HepG2 (cell line): ENCODE data around the gene YTHDF1. TPM values are rescaled to one million over a fixed set of nuclear protein-coding genes. Genes with fewer than 3 reads are reported as not detected.

Experiments
- AGO1 ChIP-seq: fragments of 200-400 bp; formaldehyde crosslinking; IDR thresholded peaks from 2 replicates; pipeline ENCODE4 v1.6.1; 2017; ENCODE audit warnings: mild to moderate bottlenecking, low read depth, low read length, moderate library complexity; ENCODE audit not compliant: poor library complexity, severe bottlenecking
- ATF7-NPFF ChIP-seq: sonication (generic); formaldehyde crosslinking; IDR thresholded peaks from 2 replicates; pipeline ENCODE4 v1.8.1; 2023; ENCODE audit warnings: mild to moderate bottlenecking, low read depth, missing genetic modification reagents, moderate library complexity
- CCDC6 ChIP-seq: sonication (generic); formaldehyde crosslinking; IDR thresholded peaks from 2 replicates; pipeline ENCODE4 v1.8.1; 2022; ENCODE audit warnings: mild to moderate bottlenecking, missing genetic modification reagents, moderate library complexity
- CEBPZ ChIP-seq: IDR thresholded peaks from 2 replicates; pipeline ENCODE4 v1.6.1; 2012; ENCODE audit warnings: low read length, improper control_type of control experiment
- NFRKB ChIP-seq: fragments of 450-650 bp; IDR thresholded peaks from 2 replicates; pipeline ENCODE4 v1.6.1; 2017
- SIX1 ChIP-seq: sonication (generic); formaldehyde crosslinking; IDR thresholded peaks from 2 replicates; pipeline ENCODE4 v1.4.0; 2020; ENCODE audit warnings: missing genetic modification reagents, borderline replicate concordance
- YY1 ChIP-seq: IDR thresholded peaks from 2 replicates; pipeline ENCODE4 v1.6.1; 2011; ENCODE audit warnings: low read length, low read depth, moderate library complexity, mild to moderate bottlenecking; ENCODE audit not compliant: insufficient read depth, insufficient replicate concordance
- ZFP82 ChIP-seq: sonication (generic); formaldehyde crosslinking; IDR thresholded peaks from 2 replicates; pipeline ENCODE4 v1.5.1; 2020; ENCODE audit warnings: mild to moderate bottlenecking, missing genetic modification reagents, borderline replicate concordance
- ZFY ChIP-seq: sonication (generic); formaldehyde crosslinking; IDR thresholded peaks from 2 replicates; pipeline ENCODE4 v1.4.0; 2020; ENCODE audit warnings: missing genetic modification reagents
- ZNF572 ChIP-seq: sonication (generic); formaldehyde crosslinking; IDR thresholded peaks from 2 replicates; pipeline ENCODE4 v1.5.1; 2020; ENCODE audit warnings: mild to moderate bottlenecking, missing genetic modification reagents
- ZNF598 ChIP-seq: sonication (generic); formaldehyde crosslinking; IDR thresholded peaks from 2 replicates; pipeline ENCODE4 v1.5.1; 2020; ENCODE audit warnings: mild to moderate bottlenecking, missing genetic modification reagents, borderline replicate concordance
- ZNF674 ChIP-seq: sonication (generic); formaldehyde crosslinking; IDR thresholded peaks from 2 replicates; pipeline ENCODE4 v1.5.0; 2020; ENCODE audit warnings: low read depth, mild to moderate bottlenecking, missing genetic modification reagents
- ZNF720 ChIP-seq: sonication (generic); formaldehyde crosslinking; IDR thresholded peaks from 2 replicates; pipeline ENCODE4 v1.4.0; 2020; ENCODE audit warnings: missing genetic modification reagents
- polyA plus RNA-seq, 8 experiments: library from polyadenylated mRNA; depleted of rRNA in 3 of 8; stranded (reverse) in 7 of 8; unstranded in 1 of 8; fragments of >200 nt; fragmentation: Illumina TruSeq in 4 of 8; extraction: Trizol in 4 of 8; gene quantifications; 2 replicates each; pipeline versions ENCODE4 v1.2.1 to v1.2.3, GENCODE V29; 2011 to 2016; ENCODE audit warnings: low read depth in 4 of 8, missing spikeins in 1 of 8, mixed read lengths in 1 of 8; ENCODE audit not compliant: insufficient read depth in 1 of 8
- total RNA-seq, 5 experiments: library from RNA; depleted of rRNA; stranded (reverse); fragments of >200 nt; fragmentation: Illumina TruSeq; extraction: Trizol; gene quantifications; 2 replicates each; pipeline ENCODE4 v1.2.3, GENCODE V29; 2016; ENCODE audit warnings: low read depth in 1 of 5
- TF ChIP-seq, protein P1 (sequence below): sonication (generic); formaldehyde crosslinking; IDR thresholded peaks from 2 replicates; pipeline ENCODE4 v1.4.0; 2020; ENCODE audit warnings: missing genetic modification reagents
- TF ChIP-seq, protein P2 (sequence below): sonication (generic); formaldehyde crosslinking; IDR thresholded peaks from 2 replicates; pipeline ENCODE4 v1.4.0; 2020; ENCODE audit warnings: missing genetic modification reagents
- TF ChIP-seq, protein P3 (sequence below): sonication (generic); formaldehyde crosslinking; IDR thresholded peaks from 2 replicates; pipeline ENCODE4 v1.4.0; 2020; ENCODE audit warnings: missing genetic modification reagents

Gene YTHDF1
- total and polyA plus RNA-seq, 2 of the 13 experiments (the other 11 are each of a cell fraction or from before 2014, with no cell fraction given): 34.5 to 37.7 TPM

DNA sequence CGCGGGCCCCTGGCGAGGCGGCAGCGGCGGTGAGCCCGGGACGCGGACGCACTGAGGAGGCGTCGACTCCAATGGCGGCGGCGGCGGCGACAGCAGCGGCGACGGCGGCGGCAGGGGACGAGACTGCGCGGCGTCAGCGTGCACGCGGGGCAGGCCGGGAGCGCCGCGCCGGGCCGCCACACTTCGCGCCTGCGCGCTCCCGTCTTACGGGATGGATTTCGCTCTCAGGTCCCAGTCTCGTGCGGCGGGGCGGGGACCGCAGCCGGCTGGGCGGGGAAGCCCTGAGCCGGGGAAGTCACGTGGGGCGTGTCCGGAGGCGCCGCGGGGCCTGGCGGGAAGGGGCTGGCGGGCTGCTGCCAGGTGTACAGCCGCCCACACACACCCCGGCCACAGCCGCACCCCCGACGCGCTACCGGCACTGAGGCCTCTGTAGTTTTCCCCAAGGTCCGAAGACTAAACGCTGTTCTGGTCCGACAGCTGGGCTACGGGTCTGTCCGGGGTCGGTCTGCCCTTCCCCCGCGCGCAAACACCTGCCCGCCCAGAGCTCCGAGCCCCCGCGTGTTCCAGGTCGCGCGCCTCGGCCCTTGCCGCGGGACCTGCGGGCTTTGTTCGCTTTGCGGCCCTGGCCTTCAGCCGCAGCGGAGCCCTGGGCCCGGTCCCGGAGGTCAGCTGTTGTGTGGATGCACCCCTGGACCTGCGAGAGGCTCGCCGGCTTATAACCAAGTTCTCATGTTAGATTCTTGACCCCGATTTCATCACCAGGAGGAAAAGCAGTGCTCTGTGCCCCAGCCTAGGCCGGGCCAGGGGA lies at the start of gene YTHDF1 (continued):
- TF ChIP-seq, protein P1, sequence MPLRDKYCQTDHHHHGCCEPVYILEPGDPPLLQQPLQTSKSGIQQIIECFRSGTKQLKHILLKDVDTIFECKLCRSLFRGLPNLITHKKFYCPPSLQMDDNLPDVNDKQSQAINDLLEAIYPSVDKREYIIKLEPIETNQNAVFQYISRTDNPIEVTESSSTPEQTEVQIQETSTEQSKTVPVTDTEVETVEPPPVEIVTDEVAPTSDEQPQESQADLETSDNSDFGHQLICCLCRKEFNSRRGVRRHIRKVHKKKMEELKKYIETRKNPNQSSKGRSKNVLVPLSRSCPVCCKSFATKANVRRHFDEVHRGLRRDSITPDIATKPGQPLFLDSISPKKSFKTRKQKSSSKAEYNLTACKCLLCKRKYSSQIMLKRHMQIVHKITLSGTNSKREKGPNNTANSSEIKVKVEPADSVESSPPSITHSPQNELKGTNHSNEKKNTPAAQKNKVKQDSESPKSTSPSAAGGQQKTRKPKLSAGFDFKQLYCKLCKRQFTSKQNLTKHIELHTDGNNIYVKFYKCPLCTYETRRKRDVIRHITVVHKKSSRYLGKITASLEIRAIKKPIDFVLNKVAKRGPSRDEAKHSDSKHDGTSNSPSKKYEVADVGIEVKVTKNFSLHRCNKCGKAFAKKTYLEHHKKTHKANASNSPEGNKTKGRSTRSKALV (CRISPR knock-in tag): peak; percentile 87
- no peak for TF ChIP-seq NFRKB
- peak; percentile 92 for TF ChIP-seq ZFY
- peak; percentile 93 for TF ChIP-seq ZNF598
- no peak for TF ChIP-seq ZNF720 (CRISPR knock-in tag)
- TF ChIP-seq ATF7-NPFF (CRISPR knock-in tag): peak; percentile 89
- no peak; the same call in 1 of the 2 replicates for TF ChIP-seq ZNF674 (CRISPR knock-in tag)
- TF ChIP-seq ZFP82 (CRISPR knock-in tag): 0 out of 2 replicates have a peak, but pooled peaks have one; percentile 93
- TF ChIP-seq CEBPZ: no peak
- peak; percentile 92; the same call in 1 of the 2 replicates for TF ChIP-seq ZNF572 (CRISPR knock-in tag)
- TF ChIP-seq, protein P2, sequence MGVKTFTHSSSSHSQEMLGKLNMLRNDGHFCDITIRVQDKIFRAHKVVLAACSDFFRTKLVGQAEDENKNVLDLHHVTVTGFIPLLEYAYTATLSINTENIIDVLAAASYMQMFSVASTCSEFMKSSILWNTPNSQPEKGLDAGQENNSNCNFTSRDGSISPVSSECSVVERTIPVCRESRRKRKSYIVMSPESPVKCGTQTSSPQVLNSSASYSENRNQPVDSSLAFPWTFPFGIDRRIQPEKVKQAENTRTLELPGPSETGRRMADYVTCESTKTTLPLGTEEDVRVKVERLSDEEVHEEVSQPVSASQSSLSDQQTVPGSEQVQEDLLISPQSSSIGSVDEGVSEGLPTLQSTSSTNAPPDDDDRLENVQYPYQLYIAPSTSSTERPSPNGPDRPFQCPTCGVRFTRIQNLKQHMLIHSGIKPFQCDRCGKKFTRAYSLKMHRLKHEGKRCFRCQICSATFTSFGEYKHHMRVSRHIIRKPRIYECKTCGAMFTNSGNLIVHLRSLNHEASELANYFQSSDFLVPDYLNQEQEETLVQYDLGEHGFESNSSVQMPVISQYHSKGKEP (CRISPR knock-in tag): no peak; the same call in 1 of the 2 replicates
- TF ChIP-seq, protein P3, sequence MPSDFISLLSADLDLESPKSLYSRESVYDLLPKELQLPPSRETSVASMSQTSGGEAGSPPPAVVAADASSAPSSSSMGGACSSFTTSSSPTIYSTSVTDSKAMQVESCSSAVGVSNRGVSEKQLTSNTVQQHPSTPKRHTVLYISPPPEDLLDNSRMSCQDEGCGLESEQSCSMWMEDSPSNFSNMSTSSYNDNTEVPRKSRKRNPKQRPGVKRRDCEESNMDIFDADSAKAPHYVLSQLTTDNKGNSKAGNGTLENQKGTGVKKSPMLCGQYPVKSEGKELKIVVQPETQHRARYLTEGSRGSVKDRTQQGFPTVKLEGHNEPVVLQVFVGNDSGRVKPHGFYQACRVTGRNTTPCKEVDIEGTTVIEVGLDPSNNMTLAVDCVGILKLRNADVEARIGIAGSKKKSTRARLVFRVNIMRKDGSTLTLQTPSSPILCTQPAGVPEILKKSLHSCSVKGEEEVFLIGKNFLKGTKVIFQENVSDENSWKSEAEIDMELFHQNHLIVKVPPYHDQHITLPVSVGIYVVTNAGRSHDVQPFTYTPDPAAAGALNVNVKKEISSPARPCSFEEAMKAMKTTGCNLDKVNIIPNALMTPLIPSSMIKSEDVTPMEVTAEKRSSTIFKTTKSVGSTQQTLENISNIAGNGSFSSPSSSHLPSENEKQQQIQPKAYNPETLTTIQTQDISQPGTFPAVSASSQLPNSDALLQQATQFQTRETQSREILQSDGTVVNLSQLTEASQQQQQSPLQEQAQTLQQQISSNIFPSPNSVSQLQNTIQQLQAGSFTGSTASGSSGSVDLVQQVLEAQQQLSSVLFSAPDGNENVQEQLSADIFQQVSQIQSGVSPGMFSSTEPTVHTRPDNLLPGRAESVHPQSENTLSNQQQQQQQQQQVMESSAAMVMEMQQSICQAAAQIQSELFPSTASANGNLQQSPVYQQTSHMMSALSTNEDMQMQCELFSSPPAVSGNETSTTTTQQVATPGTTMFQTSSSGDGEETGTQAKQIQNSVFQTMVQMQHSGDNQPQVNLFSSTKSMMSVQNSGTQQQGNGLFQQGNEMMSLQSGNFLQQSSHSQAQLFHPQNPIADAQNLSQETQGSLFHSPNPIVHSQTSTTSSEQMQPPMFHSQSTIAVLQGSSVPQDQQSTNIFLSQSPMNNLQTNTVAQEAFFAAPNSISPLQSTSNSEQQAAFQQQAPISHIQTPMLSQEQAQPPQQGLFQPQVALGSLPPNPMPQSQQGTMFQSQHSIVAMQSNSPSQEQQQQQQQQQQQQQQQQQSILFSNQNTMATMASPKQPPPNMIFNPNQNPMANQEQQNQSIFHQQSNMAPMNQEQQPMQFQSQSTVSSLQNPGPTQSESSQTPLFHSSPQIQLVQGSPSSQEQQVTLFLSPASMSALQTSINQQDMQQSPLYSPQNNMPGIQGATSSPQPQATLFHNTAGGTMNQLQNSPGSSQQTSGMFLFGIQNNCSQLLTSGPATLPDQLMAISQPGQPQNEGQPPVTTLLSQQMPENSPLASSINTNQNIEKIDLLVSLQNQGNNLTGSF: peak; percentile 94; the same call in 1 of the 2 replicates
- TF ChIP-seq SIX1: no peak
- peak; percentile 58 for TF ChIP-seq AGO1
- peak; percentile 93 for TF ChIP-seq YY1
- TF ChIP-seq CCDC6 (CRISPR knock-in tag): peak; percentile 91
